SH-SY5Y (cell line): ENCODE measurements around the gene LEO1.

Experiments used
- GATA2 ChIP-seq: IDR thresholded peaks from 2 replicates; pipeline ENCODE4 v1.6.1; 2011; ENCODE audit warnings: mild to moderate bottlenecking, low read depth, low read length
- GATA3 ChIP-seq: IDR thresholded peaks from 2 replicates; pipeline ENCODE4 v1.6.1; 2011; ENCODE audit warnings: low read depth, mild to moderate bottlenecking, low read length, moderate library complexity

DNA sequence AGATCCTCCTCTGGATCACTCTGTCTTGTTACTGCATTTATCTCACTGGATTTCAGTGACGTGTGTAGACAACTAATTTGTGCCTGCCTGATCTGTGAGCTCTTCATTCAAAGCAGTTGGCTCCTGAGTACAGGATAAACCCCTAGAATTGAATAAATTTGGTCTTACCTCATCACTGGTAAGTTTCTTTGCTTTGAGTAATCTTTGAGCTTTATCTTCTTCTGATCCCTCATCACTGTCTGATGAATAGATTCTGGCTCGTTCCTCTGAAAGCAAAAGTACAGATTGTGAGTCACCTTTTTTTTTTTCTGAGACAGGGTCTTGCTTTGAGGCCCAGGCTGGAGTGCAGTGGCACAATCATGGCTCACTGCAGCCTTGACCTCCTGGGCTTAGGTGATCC lies 24.5 kb downstream of the LEO1 start:
- TF ChIP-seq GATA2 (no peak), GATA3 (no peak)
